COLO668 (cell line): Measurements from ENCODE around the gene S100PBP.

ENCODE experiments used
- DNase-seq: peaks from one replicate; lab custom pipeline; 2025; ENCODE audit not compliant: unreplicated experiment; lab: John Stamatoyannopoulos, UW

Gene S100PBP

DNA sequence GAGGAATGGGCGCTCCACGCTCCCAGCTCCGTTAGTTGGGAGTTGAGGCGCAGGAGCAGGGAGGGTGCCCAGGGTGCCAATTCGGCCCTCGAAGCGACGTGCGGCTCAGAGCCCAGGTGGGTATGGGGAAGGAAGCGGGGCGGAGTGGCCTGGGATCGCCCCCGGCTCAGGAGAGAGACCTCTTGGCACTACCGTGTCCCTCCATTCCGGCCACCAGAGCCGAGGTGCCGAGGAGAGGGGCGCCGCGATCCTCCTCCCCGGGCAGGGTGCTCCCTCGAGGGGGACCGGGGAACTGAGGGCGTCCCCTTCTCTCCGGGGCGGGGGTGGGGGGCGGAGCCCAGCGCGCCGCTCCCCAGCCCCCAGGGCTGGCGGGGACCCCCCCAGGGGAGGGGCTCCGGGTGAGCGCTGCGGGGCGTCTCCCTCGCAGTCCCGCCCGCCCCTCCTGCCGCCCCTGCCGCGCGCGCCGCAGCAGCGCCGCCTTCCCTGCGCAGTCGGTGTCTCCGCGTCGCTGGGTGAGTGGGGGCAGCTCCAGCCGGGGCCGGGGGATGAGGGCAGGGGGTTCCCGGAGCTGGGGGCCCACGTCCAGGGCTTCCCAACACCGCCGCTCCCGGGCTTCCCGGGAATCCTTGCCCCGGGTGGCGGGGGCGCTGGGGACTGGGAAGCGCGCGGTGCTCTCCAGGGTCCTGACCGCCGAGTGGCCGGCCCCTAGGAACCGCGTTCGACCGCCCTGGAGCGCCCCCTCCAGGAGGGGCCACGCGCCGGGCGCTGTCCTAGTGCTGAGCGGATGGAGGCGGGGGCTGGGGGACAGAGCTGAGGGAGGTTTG lies 68.8 kb downstream of the S100PBP start, which contains the start of gene HPCA:
Gene HPCA (plus strand): TSS at position 488 of the 824 bp plus-strand sequence. CDS start 2,408 bp downstream, outside the sequence.
- no peak for DNase-seq

DNA sequence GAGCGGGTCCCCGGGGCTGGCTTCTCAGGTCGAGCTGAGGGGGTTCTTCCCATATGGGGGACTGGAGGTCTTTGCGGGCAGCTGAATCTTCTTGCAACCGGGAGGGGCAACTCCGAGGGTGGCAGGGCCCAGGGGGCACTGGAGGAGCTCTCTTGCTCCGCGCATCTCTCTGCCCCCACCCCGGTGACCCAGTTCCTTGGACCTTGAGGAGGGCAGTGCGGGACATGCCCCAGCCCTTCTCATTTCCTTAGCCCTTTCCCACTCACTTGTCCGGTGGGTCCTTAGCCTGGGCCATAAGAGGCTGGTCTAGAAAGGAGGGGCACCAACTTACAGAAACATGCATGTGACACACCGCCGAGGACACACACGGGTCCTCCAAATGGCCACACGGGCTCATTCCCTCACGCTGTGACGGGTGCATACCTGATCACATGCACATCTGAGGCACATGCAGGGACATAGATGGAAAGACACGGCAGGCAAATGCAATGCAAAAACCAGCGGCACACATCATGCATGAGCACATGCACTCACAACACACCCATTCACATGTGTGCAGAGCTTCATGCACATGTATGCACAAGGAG lies 69.5 kb downstream of the S100PBP start:
- DNase-seq = no peak

DNA sequence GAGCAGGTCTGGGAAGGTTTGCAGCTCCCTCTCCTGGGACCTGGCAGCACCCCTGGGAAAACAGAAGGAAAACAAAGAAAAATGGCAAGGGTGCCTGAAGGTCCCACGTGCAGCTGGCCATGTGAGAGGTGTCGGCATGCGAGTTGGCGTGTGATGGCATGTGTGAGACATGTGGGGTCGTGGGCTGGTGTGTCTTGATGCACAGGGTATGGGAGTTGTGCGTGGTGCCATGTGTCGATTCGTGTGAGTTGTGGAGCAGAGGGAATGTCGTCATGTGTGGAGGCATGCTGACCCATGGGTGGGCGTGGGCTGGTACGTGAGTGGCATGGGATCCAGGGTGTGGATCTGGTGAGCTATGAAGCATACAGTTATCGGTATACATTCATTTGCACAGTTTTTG lies 70.2 kb downstream of the S100PBP start:
- DNase-seq = no peak

DNA sequence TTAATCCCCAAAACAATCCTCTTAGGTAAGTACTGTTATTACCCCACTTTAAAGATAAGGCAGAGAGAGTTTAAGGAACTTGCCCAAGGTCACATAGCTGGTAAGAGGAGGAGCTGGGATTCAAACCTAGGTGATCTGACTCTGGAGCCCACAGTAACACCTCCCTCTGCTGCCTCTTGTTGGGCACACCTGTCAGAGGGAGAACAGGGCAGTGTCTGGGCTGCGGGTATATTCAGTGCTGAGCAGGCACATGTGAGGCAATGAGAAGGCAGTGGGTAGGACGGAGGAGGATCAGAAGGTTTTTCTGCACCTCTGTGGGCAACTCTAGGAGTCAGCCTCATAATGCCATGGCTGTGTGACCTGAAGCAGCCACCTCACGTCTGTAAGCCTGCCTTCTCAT lies 70.7 kb downstream of the S100PBP start:
- no peak for DNase-seq

DNA sequence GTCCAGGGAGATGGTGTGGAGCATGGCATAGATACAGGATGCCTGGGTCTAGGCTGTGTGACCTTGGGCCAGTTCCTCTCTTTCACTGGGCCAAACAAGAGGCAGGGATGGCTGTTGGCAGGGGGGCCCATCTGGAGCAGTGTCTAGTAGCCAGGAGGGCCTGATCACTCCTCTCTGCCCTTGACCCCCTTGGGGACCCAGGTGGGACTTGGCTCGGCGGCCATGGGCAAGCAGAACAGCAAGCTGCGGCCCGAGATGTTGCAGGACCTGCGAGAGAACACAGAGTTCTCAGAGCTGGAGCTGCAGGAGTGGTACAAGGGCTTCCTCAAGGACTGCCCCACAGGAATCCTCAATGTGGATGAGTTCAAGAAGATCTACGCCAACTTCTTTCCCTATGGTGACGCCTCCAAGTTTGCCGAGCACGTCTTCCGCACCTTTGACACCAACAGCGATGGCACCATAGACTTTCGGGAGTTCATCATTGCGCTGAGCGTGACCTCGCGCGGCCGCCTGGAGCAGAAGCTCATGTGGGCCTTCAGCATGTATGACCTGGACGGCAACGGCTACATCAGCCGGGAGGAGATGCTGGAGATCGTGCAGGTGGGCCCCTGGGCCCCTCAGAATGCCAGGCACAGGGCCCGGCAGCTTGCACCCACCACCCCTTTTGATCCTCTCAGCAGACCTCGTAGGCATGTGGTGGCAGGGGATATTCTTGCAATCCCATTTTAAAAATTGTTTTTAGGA lies 71.4 kb downstream of the S100PBP start:
- DNase-seq = no peak

DNA sequence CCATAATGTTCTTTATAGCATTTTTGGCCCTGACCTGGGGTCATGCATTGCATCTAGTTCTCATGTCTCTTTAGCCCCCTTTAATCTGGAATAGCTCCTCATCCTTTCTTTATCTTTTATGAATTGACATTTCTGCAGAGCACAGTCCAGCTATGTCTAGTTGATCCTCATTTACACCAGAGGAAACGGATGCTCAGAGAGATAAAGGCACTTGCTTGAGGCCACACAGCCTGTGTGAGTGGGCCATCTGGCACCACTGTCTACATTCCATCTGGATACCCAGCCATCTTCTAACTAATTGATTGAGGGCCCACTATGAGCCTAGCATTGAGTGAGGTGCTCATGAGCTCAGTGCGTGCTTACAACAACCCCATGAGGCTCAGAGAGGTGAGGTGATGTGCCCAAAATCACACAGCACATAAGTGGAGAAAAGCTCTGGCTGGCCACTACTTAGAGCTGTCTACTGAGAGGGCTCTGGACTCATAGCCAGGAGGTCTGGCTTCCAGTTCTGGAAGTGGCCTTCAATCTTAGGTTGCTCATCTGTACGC lies 72.4 kb downstream of the S100PBP start:
- no peak for DNase-seq

DNA sequence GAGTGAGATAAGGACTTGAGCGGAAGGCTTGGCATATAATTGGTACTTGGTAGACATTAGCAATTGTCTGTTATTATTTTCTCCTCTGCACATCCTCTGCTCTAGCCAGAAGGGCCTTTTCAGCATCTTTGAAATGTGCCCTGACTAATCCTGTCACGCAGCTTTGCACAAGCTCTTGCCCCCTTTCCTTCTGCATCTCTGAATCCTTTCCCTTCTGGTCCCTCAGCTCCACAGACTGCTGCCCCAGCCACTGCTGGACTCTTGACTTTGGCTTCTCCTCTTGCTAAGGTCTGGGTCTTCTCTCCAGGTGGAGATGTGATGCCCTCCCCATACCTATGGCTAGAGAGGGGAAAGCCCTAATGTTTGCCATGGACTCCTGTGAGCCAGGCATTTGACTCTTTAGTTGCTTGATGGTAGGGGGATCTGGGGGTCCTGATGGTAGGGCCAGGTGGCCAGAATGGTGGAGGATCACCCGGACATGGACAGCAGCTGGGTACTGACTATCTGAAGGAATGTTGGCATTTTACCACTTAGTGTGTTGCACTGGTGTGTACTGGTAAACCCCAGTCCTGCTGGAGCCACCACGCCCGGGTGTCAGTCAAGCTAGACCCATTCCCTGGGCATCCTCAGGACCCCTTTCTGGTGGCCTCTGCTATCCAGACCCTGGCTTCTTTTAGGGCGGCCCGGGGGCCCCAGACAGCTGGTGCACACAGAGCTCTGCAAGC lies 73.2 kb downstream of the S100PBP start:
- no peak for DNase-seq

DNA sequence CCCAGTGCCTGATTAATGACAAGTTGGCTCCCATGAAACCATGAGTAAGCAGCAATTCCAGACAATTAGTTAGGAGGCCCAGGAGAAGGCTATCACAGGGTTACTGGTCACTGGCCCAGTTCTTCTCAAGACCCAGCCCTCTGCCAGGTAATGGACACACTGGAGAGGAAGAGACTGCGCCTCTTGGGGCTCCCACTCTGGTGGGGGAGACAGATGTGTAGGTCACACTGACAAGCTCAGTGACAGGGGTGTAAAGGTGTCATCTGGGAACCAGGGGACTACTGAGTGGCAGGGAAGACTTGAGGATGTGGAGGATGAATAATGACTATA lies 73.8 kb downstream of the S100PBP start:
- DNase-seq = no peak

DNA sequence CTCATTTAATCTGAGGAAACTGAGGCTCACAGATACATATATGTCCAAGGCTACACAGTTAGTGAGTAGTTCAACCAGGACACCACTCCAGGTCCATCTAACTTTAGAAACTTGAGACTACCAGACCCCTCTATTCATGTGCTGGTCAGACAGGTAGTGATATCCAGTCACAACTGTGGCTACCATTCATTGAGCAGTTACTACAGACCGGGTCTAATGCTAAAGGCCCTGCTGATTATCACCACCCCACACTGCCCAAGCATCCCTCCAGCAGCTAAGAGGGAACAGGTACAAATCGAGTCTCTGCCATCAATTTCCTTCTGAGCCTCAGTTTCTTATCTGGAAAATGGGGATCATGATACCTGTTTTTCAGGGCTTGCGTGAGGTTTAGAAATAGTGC lies 74.2 kb downstream of the S100PBP start:
- DNase-seq = no peak

DNA sequence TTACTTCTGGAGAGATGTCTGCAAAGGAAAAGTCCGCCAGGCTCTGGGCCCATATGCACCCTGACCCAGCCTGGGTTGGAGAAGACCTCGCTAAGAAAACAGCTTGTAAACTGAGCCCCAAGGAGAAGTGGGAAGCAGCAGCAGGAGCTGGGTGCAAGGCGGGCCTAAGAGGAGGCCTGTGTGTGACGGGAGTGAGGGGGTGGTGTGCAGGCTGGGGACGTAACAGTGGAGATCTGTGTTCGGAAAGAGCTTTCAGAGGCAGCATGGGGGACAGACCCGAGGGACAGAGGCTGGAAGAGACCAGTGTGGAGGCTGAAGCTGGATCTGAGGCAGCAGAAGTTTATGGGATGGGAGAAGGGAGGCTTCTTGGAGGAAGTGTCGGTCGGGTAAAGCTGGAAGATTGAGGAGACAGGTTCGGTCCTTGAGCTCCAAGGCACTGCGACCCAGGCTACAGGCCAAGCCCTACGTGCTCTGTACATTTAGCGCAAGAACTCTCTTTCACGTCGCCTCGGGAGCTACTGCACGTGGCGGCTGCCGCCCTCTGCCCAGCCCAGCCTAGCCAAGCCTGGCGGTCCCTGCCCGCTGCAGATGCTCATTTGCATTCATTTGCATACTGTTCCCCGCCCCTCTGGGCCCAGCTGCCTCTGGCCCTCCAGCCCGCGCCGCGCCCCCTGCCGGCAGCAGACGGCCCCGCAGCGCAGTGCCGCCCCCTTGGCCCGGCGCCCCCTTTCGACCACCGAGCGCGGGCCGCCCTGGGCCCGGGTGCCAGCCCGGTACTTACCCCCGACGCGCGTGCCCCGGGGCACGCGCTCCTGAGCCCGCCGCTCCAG lies 75.1 kb downstream of the S100PBP start:
- peak; percentile 74 for DNase-seq

DNA sequence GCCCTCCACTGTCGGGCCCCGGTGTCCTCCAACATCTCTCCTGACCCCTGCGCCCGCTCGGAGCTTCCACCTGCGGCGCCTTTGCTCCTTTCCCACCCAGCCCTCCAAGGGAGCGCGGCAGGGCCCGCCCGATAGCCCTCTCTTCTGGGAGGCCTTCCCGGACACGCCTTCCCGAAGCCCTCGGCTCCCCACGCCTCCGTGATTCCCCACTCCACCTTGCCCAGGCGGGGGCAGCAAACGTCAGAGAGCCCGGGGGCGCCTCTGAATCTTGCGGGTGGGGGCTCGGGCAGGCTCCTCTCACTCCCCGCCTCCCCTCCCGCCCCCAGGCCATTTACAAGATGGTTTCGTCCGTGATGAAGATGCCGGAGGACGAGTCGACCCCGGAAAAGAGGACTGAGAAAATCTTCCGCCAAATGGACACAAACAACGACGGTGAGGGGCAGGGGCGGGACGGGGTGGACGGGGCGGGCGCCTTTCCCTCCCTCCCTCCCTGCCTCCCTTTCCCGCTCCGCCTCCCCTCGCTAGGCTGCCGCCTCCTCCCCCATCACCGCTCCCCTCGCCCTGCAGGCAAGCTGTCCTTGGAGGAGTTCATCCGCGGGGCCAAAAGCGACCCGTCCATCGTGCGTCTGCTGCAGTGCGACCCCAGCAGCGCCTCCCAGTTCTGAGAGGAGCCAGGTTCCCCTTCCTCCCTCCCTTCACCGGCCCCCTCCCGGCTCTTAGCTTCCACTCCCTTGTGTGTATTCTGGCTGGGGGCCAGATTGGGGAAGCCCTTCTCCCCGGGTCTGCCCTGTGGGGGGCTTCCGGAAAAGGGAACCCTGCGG lies 76.0 kb downstream of the S100PBP start:
- DNase-seq = peak; percentile 69

DNA sequence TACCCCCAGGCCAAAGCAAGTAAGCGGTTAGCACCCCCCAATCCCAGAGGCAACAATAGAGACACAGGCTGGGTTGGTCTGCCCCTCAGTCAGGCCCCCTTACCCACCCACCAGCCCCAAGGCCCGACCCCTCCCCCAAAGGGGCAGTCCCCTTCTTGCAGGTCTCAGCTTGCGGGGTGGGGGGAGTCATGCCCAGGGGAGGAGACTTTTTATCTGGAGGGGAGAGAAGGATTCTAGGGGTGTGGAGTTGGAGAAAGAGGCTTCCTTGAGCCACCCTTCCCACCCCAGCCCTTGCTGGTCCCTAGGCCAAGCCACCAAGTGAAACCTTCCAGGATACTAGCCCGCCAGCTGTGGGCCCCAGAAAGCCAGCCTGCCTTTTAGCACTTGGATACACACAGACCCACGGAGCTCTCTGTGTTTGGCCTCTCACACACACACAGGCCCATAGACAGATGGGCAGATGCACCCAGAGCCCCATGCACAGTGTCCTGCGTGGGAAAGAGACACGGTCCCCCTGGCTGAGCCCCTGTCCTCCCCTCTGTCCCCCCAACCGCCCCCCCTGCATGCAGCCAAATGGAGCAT lies 76.7 kb downstream of the S100PBP start:
- DNase-seq = no peak

DNA sequence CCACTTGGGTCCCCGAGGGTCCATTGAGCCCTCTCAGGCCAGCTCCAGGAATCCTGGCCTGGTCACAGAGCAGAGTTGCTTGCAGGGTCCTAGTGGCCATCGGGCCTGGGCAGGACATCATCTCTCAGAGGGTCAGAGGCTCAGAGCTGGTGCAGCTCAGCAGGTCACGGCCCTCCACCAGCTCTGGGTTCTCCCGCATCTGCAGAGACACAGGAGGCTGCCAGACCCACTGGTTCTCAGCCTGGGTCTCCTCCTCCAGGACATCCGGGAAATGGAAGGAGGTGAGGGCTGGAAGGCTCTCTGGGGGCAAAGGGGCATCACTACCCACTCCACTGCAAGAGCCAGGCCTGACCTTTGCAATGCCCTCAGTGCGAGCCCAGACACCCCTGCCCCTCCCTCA lies 77.2 kb downstream of the S100PBP start:
- no peak for DNase-seq

DNA sequence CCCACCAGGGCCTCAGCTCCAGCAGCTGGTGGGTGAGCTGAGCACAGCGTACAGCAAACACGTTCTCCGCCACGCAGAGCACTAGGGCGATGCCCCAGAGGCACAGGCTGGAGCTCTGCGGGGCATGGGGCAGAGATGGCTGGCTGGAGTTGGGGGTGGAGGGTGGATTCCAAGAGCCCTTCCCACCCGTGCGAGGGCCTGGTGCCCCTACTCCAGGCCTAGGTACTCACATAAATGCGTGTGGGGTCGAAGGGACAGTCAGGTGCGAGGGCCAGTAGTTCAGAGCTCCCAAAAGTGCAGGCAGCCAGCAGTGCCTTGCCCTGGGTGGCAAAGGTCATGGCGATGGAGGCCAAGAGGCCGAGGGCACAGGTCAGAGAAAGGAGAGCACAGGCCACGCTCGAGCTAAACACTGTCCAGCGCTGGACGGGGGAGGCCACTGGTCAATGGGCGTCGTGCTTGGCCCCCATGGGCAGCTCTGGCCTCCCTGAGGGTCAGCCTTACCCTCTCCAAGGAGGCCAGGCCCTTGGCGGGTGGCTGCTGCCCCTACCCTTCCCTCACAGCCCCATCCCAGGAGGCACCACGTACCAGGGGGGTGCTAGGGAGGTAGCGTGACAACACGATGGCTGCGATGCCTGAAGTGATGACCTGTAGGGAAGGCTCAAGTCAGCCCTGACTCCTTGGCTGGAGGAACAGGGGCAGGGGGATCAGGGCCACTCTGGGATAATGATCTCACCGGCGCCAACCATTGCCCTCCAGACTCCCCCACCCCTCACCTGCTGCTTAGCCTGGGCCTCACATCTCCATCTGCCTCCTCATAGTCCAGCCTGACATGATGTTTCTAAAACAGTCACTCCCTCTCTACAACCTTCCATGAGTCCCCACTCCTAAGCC lies 78.1 kb downstream of the S100PBP start:
- no peak for DNase-seq

DNA sequence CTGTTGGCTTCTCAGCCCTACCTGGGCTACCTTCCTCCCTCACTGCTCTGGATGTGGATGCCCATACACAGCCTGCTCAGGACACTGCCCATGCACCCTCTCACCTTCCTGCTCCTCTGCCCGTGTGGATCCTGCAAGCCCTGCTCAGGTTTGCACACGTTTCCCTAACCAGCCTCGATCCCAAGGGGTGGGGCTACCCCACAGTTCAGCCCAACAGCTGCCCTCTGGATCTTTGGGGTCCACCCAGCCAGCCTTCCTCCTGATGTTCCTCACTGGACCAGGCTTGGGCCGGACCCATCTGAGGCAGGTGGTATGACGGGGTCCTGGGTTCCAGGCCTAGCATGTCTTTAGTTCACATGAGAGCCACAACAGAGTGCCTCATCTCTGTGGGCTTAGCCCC lies 79.0 kb downstream of the S100PBP start:
- DNase-seq = no peak

DNA sequence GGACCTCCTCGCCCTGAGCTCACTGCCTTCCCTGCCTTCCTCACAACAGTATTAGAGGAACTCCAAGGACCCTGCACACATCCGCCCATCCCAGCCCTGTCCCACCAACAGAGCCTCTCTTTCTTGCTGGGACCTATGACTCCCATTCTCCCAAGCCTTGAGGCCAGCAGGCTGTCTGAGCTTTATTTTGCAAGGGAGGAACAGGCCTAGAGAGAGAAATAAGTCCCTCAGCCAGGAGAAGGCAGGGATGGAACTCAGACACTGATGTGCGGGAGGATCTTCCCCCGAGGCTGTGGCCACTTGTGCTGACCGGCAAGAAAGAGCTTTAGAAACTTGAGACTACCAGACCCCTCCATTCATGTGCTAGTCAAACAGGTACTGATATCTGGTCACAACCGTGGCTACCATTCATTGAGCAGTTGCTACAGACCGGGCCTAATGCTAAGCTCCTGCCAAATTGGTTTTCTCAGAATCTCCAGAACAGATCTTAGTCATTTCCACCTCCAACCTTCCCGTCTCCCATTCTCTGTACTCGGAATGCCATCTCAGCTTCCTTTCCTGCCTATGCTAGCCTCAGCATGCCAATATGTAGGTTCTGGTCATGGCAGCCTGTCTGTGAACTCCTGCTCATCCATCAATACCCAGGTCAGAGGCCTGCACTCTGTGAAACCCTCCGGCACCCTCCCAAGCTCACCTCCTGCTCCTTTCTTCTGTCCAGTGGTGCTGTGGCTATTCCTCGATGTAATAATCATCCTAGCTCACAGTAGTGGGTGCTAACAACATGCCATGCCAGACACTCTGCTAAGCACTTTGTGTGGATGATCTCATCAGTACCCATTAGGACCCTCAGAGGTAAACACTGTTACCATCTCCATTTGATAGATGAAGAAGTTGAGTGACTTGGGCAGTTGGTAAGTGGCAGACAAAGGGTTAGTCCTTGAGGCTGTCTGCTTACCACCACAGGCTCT lies 79.9 kb downstream of the S100PBP start:
- DNase-seq = no peak

DNA sequence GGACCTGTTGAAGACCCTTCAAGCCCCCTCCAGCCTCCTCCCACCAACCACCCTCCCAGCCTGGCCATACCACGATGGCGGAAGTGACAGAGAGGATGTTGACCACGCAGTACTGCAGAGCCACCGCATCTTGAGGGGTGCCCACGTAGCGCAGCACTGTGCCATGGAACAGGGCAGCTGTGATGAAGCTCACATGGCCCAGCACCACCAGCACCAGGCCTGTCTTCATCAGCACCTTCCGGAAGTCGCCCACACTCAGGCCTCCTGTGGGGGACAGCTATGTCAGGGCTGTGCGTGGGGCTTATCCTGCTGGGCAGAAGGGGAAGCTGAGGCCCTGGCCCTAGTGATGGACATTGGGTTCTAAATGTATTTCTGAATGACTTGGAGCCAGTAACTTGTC lies 80.6 kb downstream of the S100PBP start:
- no peak for DNase-seq
